IMR-90 (cell line): Measurements from ENCODE around the gene LPIN1. TPM values are rescaled to one million over a fixed set of nuclear protein-coding genes. Genes with fewer than 3 reads are reported as not detected.
A peak's percentile ranks its signal among the peaks of the same experiment; 100 is the strongest.

Source experiments
- ATAC-seq: fragments of 200-7000 bp; cut with Tn5 transposase; 2 replicates; pipeline ENCODE4 v1.9.1; 2020; ENCODE audit warnings: low read depth, mild to moderate bottlenecking, moderate library complexity
- BruUV-seq: library from RNA; stranded (reverse); fragments of 400-500 nt; replicated peaks from 2 replicates; lab custom pipeline; 2021; lab: Mats Ljungman, UMichigan
- CTCF ChIA-PET: fragments of 300-600 bp; formaldehyde crosslinking; extraction: SDS; loops from one replicate; lab custom pipeline; 2021; ENCODE audit warnings: antibody characterized with exemption; lab: Yijun Ruan, JAX
- POLR2A ChIA-PET: fragments of 300-600 bp; sonication (Branson Sonifier 250); formaldehyde crosslinking; loops from one replicate; lab custom pipeline; 2022; ENCODE audit warnings: antibody characterized with exemption; ENCODE audit not compliant: unreplicated experiment; lab: Charles Lee
- DNase-seq: peaks from one replicate; pipeline ENCODE4 v3.0.0; 2013
- H2AFZ ChIP-seq: replicated peaks from 2 replicates; pipeline ENCODE3; 2013; ENCODE audit warnings: low read length, mild to moderate bottlenecking; ENCODE audit not compliant: poor library complexity
- H2AK5ac ChIP-seq: 2 replicates; pipeline ENCODE4 v1.6.1; 2013; ENCODE audit warnings: low read depth, low read length, inconsistent platforms
- H2AK9ac ChIP-seq: replicated peaks from 2 replicates; pipeline ENCODE3; 2013; ENCODE audit warnings: mild to moderate bottlenecking, low read depth, low read length, moderate library complexity; ENCODE audit not compliant: poor library complexity
- H2BK120ac ChIP-seq: 2 replicates; pipeline ENCODE4 v1.6.1; 2013; ENCODE audit warnings: low read depth, low read length, inconsistent platforms
- H2BK15ac ChIP-seq: 3 replicates; pipeline ENCODE4 v1.6.1; 2013; ENCODE audit warnings: low read depth, low read length, inconsistent platforms
- H2BK20ac ChIP-seq: 2 replicates; pipeline ENCODE4 v1.6.1; 2013; ENCODE audit warnings: low read depth, mild to moderate bottlenecking, inconsistent platforms, low read length, moderate library complexity
- H2BK5ac ChIP-seq: 2 replicates; pipeline ENCODE4 v1.6.1; 2013; ENCODE audit warnings: mild to moderate bottlenecking, low read depth, low read length, inconsistent platforms; ENCODE audit not compliant: poor library complexity, severe bottlenecking
- H3K14ac ChIP-seq: replicated peaks from 2 replicates; pipeline ENCODE4 v1.6.1; 2013; ENCODE audit warnings: low read depth, low read length, inconsistent platforms
- H3K18ac ChIP-seq: 2 replicates; pipeline ENCODE4 v1.6.1; 2013; ENCODE audit warnings: low read depth, low read length, control low read depth
- H3K23ac ChIP-seq: 2 replicates; pipeline ENCODE4 v1.6.1; 2013; ENCODE audit warnings: low read depth, low read length, inconsistent platforms
- H3K27ac ChIP-seq: 2 replicates; pipeline ENCODE4 v1.5.1; 2013; ENCODE audit warnings: mild to moderate bottlenecking, control low read depth, low read length; ENCODE audit not compliant: insufficient read depth
- H3K27me3 ChIP-seq: 2 replicates; pipeline ENCODE4 v1.6.1; 2013; ENCODE audit warnings: low read length; ENCODE audit not compliant: control insufficient read depth, insufficient read depth
- H3K36me3 ChIP-seq: 2 replicates; pipeline ENCODE4 v1.6.1; 2013; ENCODE audit warnings: low read length, mixed read lengths; ENCODE audit not compliant: control insufficient read depth, insufficient read depth
- H3K4ac ChIP-seq: 2 replicates; pipeline ENCODE4 v1.6.1; 2013; ENCODE audit warnings: low read depth, low read length, inconsistent platforms
- H3K4me1 ChIP-seq: 2 replicates; pipeline ENCODE4 v1.6.1; 2013; ENCODE audit warnings: low read length, mixed read lengths; ENCODE audit not compliant: control insufficient read depth, insufficient read depth
- H3K4me2 ChIP-seq: 2 replicates; pipeline ENCODE4 v1.6.1; 2013; ENCODE audit warnings: low read depth, mild to moderate bottlenecking, control low read depth, low read length, moderate library complexity
- H3K4me3 ChIP-seq: 2 replicates; pipeline ENCODE4 v1.5.1; 2013; ENCODE audit warnings: low read depth, mild to moderate bottlenecking, control low read depth, low read length, moderate library complexity; ENCODE audit not compliant: insufficient read depth
- H3K56ac ChIP-seq: 2 replicates; pipeline ENCODE4 v1.6.1; 2013; ENCODE audit warnings: low read length, inconsistent platforms; ENCODE audit not compliant: insufficient read depth; ENCODE audit errors: extremely low read depth
- H3K79me1 ChIP-seq, 2 experiments: 2 replicates each; pipeline ENCODE4 v1.6.1; 2013; ENCODE audit warnings: low read length in 2 of 2, inconsistent platforms in 1 of 2, low read depth in 1 of 2
- H3K9ac ChIP-seq: 2 replicates; pipeline ENCODE4 v1.6.1; 2013; ENCODE audit warnings: low read depth, low read length, control low read depth
- H3K9me1 ChIP-seq: 2 replicates; pipeline ENCODE4 v1.6.1; 2013; ENCODE audit warnings: low read length, inconsistent platforms; ENCODE audit not compliant: insufficient read depth
- H3K9me3 ChIP-seq: 2 replicates; pipeline ENCODE4 v1.6.1; 2013; ENCODE audit warnings: low read length; ENCODE audit not compliant: control insufficient read depth, insufficient read depth
- H4K20me1 ChIP-seq: 2 replicates; pipeline ENCODE4 v1.6.1; 2013; ENCODE audit warnings: low read length, inconsistent platforms; ENCODE audit not compliant: insufficient read depth
- H4K5ac ChIP-seq: 2 replicates; pipeline ENCODE4 v1.6.1; 2013; ENCODE audit warnings: mild to moderate bottlenecking, low read depth, low read length, control low read depth
- H4K8ac ChIP-seq, 2 experiments: 2 replicates each; pipeline ENCODE4 v1.6.1; 2013; ENCODE audit warnings: low read depth in 2 of 2, low read length in 2 of 2, control low read depth in 1 of 2, inconsistent platforms in 1 of 2
- H4K91ac ChIP-seq: 2 replicates; pipeline ENCODE4 v1.6.1; 2013; ENCODE audit warnings: low read depth, low read length, inconsistent platforms; ENCODE audit not compliant: insufficient read depth
- RCOR1 ChIP-seq: IDR thresholded peaks from 2 replicates; pipeline ENCODE4 v1.6.1; 2012; ENCODE audit warnings: mild to moderate bottlenecking, low read length, improper control_type of control experiment; ENCODE audit not compliant: insufficient replicate concordance
- WGBS, 2 experiments: methylation state at CpG; one replicate each; pipeline versions ENCODE4 v1.1.5 to v1.1.7; 2013; ENCODE audit warnings: missing lambda C conversion rate in 2 of 2; ENCODE audit not compliant: insufficient read length in 1 of 2; ENCODE audit errors: extremely low coverage in 2 of 2; 5-methylcytosine and 5-hydroxymethylcytosine counted together
- dilution Hi-C: fragments of 300-500 bp; cut with HindIII; formaldehyde crosslinking; loops from one replicate; pipeline ENCODE4 v1.14.3; 2018; ENCODE audit warnings: low sequenced_read_pairs; ENCODE audit not compliant: unreplicated experiment
- in situ Hi-C: fragments of 300-500 bp; cut with MboI; formaldehyde crosslinking; loops from 3 replicates; pipeline ENCODE4 v1.14.3; 2019; ENCODE audit warnings: low sequenced_read_pairs, inconsistent platforms, mixed read lengths
- intact Hi-C: fragments of 100-400 bp; cut with micrococcal nuclease; formaldehyde crosslinking; loops from 2 replicates; pipeline ENCODE4 v1.10.0; 2022
- polyA plus RNA-seq, 3 experiments: library from polyadenylated mRNA; depleted of rRNA; stranded (reverse); fragments of >200 nt; gene quantifications; 2 replicates each; pipeline ENCODE4 v1.2.3, GENCODE V29; 2012; ENCODE audit warnings: low replicate concordance in 1 of 3
- total RNA-seq: library from RNA; depleted of rRNA; stranded (reverse); fragments of >200 nt; gene quantifications from 2 replicates; pipeline ENCODE4 v1.2.3, GENCODE V29; 2012

The LPIN1 gene
- total and polyA plus RNA-seq, 2 of the 4 experiments (the other 2 are of a cell fraction) = 21.3 to 25.1 TPM

DNA sequence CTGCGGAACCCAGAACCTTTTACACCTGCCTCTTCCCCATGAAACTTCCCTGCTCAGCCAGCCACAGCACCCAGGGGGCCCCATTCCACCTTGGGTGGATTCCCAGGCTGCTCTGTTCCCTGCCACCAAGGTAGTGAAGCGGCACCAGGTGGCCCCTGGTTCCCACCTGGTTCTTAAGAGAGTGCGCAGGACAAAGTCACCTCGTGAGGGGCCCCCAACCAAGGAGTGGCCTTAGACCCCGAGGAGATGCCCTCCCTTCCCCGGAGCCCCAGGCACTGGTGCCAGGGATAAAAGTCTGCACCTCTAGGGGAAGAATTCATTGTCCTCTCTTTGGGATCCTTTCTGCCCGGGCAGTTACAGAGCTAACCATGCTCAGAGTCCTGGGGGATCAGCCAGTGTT is 3.1 kb upstream of the LPIN1 start:
- POLR2A ChIA-PET = no interaction called here
- H3K23ac ChIP-seq = no peak overlapping the region
- ATAC-seq (no peak), DNase-seq (no peak)
- dilution Hi-C loops (no loop called here), in situ Hi-C loops (loop anchor here (5.0 kb wide), 1 partner anchor 46 kb away; no protein-coding TSS in a partner anchor), intact Hi-C loops (no loop called here)
- BruUV-seq = no TSS peak
- H3K56ac ChIP-seq = no peak overlapping the region
- no peaks in the 10 kb centered on the region for H3K9me3 ChIP-seq
- no peak overlapping the region for H3K18ac ChIP-seq
- no peak overlapping the region for H2BK5ac ChIP-seq
- no peaks in the 10 kb centered on the region for H3K27me3 ChIP-seq
- H2BK120ac ChIP-seq = peak overlapping the region; percentile 19; the same call in 1 of the 2 replicates
- H4K8ac ChIP-seq = peak overlapping the region in 1 of 2 experiments; percentile 29; a peak in 1 of 4 replicates
- peak overlapping the region; percentile 62; the same call in 1 of the 2 replicates for H2AK5ac ChIP-seq
- H3K14ac ChIP-seq = no peak overlapping the region
- H3K27ac ChIP-seq = no peak overlapping the region
- H2BK20ac ChIP-seq = 0 out of 2 replicates have a peak overlapping the region, but pooled peaks have one; percentile 8
- H3K4me3 ChIP-seq = no peak overlapping the region
- H4K5ac ChIP-seq = no peak overlapping the region
- no peak overlapping the region for H3K9ac ChIP-seq
- no peak overlapping the region for H4K91ac ChIP-seq
- H2AK9ac ChIP-seq = peak overlapping the region; percentile 3
- no peak overlapping the region for H3K4me2 ChIP-seq
- H3K4ac ChIP-seq = peak overlapping the region; percentile 50; the same call in 1 of the 2 replicates
- 92% methylated on average over 2 of the region's 7 CpGs; no CpG with 5 or more reads in 1 of the 2 experiments for WGBS, 2 experiments
- peaks cover 11 to 19% of the 10 kb centered on the region in 2 experiments for H3K79me1 ChIP-seq
- H2AFZ ChIP-seq = peak overlapping the region; percentile 12
- peaks cover 9% of the 10 kb centered on the region for H3K9me1 ChIP-seq
- H3K36me3 ChIP-seq = no peaks in the 10 kb centered on the region
- no peak for TF ChIP-seq RCOR1
- CTCF ChIA-PET = interaction anchor here (1.9 kb wide), 1 partner anchor 55 kb away, joined by 6 read pairs; no protein-coding TSS in a partner anchor
- H2BK15ac ChIP-seq = peak overlapping the region; percentile 35; the same call in 1 of the 3 replicates
- peaks cover 16% of the 10 kb centered on the region for H3K4me1 ChIP-seq
- H4K20me1 ChIP-seq = no peaks in the 10 kb centered on the region
